ENCODE data around the gene MDH1.
"Not testable (repeated sequence)": the region's sequence is repeated elsewhere in the genome, so short reads cannot be mapped to it uniquely, and the experiment has no call there.

The MDH1 gene

GRCh38 chr2:63589148-63589958 is 590 bp downstream of the MDH1 start:
- DNase-seq (ENCODE audit: low read depth in 3 of 3), result no peak

DNA sequence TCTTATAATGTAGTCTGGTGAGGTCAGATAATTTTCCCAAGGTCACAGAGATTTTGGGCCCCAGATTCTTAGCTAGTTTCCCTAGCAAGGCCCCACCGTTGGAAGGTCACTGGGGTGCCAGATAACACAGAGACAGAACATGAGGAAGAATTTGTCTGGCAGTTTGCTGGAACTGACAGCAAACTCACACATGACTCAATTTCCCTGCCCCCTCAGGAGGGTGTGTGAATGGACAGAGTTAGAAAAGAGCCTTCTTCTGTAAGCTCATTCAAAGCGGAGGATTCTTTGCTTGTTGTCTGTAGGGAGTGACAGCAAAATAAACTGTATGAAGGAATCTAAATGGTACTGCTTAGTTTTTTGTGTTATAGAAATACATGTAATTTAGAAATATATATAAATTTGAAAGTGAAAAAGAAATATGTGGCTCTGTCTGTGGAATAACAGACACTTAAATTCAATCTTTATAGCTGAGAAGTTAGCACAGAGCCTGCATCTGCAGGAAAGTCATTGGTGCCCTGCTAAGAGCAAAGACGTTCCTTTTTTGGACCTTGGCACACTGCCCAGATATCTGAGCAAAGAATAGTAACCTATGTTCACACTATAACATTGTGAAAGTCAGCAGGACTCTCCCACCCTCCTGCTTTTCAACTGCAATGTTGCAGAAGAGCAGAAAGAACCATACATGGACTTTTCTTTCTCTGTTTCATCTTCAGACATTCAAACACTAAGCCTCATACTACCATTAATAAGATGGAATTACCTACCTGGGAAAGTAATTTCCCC is 2.1 kb downstream of the MDH1 start:
- no peak for DNase-seq (ENCODE audit: low read depth in 3 of 3)

- DNase-seq (ENCODE audit: low read depth in 3 of 3), result no peak
Observed at GRCh38 chr2:63591566-63592175, 2.9 kb downstream of the MDH1 start.

DNA sequence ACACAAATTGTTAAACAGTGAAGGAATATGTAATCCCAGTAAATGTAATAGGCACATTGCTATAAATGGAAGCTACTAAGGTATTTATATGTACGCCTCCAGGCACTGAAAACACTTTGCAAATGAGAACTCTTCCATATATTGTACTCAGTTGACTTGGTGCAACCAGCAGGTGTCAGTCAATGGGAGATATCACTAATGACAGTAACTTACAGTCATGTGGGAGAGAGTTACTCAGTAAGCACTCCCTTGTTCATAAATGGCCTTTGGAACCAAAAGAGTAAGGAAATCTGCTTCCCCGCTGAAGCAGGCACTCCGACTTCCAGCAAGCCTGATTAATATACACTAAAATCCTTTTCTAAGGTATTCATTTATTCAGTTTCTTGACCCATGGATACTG is 5.9 kb downstream of the MDH1 start:
- DNase-seq (ENCODE audit: low read depth in 3 of 3), result no peak

- DNase-seq (ENCODE audit: low read depth in 3 of 3), result no peak
Observed at GRCh38 chr2:63596401-63596883, 7.7 kb downstream of the MDH1 start.

GRCh38 chr2:63598981-63599380 is 10.2 kb downstream of the MDH1 start:
- DNase-seq (ENCODE audit: low read depth in 3 of 3), result no peak

DNA sequence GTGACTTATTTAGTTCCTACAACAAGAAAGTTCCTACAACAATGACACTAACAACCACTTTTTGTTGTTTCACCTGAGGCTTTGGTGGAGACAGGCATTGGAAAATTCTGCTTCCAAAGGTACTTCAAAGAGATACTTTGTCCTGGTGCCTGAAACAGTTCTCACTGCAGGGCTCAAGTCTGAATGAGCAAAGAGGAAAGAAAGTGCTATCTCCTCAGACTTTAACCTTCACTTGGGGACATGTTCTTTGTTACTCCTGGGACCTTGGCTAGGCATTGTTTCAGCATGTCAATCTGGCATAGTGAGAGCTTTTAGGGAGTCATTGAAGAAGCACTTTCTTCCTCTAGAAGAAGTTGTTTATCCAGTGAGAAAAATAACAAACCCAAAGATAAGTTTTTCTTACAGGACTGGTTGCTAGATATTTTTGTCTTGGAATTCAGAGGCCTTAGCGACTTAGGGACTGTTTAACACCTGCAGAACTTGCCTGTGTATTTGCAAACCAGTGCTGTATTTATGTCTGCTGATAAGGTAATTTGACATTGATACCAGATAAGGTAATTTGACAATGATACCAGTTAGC is 12.2 kb downstream of the MDH1 start:
- no peak for DNase-seq (ENCODE audit: low read depth in 3 of 3)

- no peak for DNase-seq (ENCODE audit: low read depth in 3 of 3)
Observed at GRCh38 chr2:63604666-63605065, 15.9 kb downstream of the MDH1 start.

DNA sequence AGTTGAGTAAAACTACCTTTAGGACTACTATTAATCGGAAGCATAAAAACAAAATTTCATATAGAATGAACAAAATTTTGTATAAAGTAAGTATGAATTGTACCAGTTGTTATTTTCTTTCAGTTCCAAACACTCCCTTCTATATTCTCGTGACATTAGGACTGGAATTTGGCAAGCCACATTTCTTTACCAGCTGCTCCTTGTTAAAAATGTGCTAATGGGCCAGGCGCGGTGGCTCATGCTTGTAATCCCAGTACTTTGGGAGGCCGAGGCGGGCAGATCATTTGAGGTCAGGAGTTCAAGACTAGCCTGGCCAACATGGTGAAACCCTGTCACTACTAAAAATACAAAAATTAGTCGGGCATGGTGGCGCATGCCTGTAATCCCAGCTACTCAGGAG is 20.1 kb downstream of the MDH1 start:
- DNase-seq (ENCODE audit: low read depth in 3 of 3), result not testable (repeated sequence)

DNA sequence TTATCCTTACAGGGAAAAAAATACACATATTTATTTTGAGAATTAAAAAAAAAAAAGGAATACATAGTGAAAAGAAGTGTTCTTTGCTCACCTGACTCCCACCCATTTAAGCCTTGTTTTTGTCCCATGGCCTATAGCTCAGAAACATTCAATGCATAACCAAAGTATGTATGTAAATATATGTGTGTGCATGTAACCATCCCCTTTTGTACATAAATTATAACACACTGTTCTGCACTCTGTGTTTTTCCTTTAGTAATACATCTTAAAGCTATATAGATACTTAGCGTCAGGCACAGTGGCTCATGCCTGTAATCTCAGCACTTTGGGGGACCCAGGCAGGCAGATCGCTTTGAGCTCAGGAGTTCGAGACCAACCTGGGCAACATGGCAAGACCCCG is 21.8 kb downstream of the MDH1 start:
- DNase-seq (ENCODE audit: low read depth in 3 of 3), result no peak

GRCh38 chr2:63613391-63613901 is 24.7 kb downstream of the MDH1 start:
- no peak for DNase-seq (ENCODE audit: low read depth in 3 of 3)

DNA sequence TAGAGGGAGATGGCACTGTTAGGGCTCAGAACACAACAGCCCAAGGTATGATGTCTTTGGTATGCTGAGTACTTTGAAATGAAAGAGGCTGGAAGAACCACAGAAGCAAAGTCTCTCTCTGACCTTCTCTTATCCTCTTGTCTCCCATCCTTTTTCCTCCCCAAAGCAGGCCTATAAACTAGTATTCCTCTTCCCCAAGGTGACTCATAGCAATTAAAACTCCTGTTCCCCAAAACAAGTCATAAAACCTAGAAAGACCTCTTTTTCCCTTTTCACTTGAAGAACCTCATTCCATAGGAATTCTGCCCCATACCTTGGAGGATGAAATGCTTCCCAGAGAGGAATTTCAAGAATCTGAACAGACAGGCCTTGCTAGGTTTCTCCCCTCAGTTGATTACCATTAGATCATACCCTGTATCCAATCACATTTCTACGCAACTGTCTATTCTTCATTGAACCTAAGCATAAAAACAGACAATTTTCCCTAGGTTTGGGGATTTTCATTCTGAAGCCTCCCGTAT is 25.7 kb downstream of the MDH1 start:
- no peak for DNase-seq (ENCODE audit: low read depth in 3 of 3)

DNA sequence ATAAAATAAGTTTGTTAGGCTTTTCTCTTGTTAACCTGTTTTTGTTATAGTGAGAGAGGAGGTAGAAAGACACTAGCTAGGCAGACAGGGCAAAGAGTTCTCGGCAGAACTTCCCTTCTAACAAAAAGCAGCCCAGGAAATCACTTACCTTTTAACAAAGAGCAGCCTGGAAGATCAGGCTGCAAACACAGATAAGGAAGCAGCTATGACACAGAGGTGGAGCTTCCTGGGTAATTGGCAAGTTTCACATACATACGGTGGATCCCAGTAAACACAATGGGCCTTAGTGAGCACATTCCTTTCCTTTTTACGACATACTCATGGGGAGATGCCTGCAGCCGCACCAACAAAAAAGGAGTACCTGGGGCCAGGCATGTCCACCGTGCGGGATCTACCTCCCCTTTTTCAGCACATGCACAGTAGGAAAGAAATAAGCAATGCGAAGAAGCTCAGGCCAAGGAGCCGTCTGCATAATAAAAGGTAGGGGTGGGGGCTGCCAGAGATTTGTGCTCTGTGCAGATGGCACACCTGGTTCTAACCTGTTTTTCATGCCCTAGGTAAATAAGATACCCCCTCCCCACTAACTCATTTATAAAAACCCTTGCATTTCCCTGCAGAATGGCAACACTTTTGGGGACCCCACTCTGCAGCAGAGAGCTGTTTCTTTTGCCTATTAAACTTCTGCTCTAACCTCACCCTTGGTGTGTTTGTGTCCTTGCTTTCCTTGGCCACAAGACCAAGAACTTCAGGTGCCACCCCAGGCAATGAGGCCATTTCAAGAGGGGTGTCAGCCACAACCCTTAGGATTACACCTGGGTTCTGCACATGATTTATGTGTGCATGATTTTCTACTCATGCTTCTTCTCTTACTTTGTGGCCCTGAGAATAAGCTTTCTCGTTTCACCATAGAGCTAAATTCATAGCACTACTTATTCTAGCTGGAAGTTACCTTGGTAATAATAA is 26.5 kb downstream of the MDH1 start:
- DNase-seq (ENCODE audit: low read depth in 3 of 3), result no peak

GRCh38 chr2:63617366-63617765 is 28.6 kb downstream of the MDH1 start:
- DNase-seq (ENCODE audit: low read depth in 3 of 3), result no peak

DNA sequence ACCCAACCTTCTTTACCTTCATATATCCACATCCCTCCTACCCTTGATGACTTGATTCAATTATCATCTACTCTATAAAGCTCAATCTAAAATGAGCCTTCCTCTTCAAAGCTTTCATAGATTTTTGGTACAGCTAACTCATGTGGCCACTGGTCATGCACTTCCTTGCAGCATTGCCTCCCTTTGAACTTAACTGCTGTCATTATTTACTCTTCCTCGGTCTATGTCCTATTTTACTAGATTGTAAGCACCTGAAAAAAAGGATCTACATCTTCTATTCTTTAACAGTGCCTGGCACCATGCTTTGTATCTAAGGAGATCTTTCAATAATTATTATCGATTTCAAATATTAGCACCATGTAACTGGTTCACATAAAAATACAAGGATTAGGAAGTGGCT is 30.6 kb downstream of the MDH1 start:
- no peak for DNase-seq (ENCODE audit: low read depth in 3 of 3)

- no peak for DNase-seq (ENCODE audit: low read depth in 3 of 3)
Observed at GRCh38 chr2:63622751-63623150, 34.0 kb downstream of the MDH1 start.

DNA sequence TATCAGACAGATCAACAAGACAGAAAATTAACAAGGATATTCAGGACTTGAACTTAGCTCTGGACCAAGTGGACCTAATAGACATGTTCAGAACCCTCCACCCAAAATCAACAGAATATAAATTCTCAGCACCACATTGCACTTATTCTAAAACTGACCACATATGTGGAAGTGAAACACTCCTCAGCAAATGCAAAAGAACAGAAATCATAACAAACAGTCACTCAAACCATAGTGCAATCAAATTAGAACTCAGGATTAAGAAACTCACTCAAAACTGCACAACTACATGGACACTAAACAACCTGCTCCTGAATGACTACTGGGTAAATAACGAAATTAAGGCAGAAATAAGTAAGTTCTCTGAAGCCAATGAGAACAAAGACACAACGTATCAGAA is 35.0 kb downstream of the MDH1 start:
- DNase-seq (ENCODE audit: low read depth in 3 of 3), result not testable (repeated sequence)

- DNase-seq (ENCODE audit: low read depth in 3 of 3), result no peak
Observed at GRCh38 chr2:63627866-63628265, 39.1 kb downstream of the MDH1 start.

DNA sequence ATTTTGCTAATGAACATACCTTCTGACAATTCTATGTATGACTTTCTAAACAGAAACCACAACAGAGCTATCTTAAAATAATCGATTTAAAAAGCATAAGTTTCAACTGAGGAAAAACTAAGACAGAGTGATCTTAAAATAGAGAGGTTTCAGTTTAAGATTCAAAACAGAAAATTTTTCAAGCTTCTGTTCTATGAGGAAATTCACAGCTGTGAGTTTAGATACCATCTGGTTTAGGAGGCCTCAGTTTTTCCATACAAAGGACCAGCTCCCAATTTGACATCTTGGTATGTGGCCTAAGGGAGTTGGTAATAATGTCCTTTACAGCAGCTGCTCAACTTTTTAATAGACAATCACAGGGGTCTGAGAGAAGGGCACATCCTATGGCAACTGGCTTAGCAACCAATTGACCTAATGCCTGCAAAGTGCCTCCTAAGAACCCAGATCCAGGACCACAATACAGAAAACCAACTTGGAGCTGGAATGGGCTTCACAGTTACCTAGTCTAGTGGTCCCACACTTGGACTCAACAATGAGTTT is 39.7 kb downstream of the MDH1 start:
- no peak for DNase-seq (ENCODE audit: low read depth in 3 of 3)

DNA sequence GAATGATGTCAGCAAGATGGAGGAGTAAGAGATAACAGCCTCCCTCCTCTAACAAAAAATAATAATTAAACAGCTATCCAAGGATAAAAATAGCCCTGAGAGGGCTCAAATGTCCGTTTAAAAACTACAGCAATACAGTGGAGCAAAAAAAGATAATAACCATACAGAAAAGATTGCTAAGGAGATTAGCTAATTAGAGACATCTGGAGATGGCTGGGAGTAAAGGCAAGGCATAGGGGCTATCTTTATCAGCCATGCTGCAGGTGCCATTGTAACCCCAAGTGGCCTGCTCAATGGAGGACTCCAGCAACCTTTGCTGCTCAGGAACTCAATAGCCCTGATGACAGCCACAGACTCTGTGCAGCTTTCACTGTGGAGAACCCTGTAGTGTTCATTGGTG is 42.7 kb downstream of the MDH1 start:
- no peak for DNase-seq (ENCODE audit: low read depth in 3 of 3)

Data from stimulated activated CD4-positive, alpha-beta T cell treated with anti-CD3 and anti-CD28 coated beads, TNF-alpha, amount 100 ng/mL, for 4 hours (primary cell).